ENCODE measurements around the gene FGD2. TPM values are rescaled to one million over a fixed set of nuclear protein-coding genes. Genes with fewer than 3 reads are reported as not detected.

FGD2 gene
- total and polyA plus RNA-seq, 10 of the 15 experiments (the other 5 are each of a cell fraction or from before 2014, with no cell fraction given), result 5.2 to 88.1 (median 33.2) TPM

GRCh38 chr6:37004044-37004980 lies 1.1 kb upstream of the FGD2 start:
- WGBS (ENCODE audit: insufficient coverage, insufficient replicate concordance, low lambda C conversion rate, missing lambda C conversion rate), result 1% methylated on average over 11 of the region's 11 CpGs
- H3K9ac ChIP-seq (ENCODE audit: control insufficient read depth, insufficient read depth, low read length), result peak overlapping the region; percentile 38; the same call in 1 of the 2 replicates
- peaks cover 38% of the 10 kb centered on the region for H3K4me1 ChIP-seq (ENCODE audit: control insufficient read depth, insufficient read depth, low read length)
- RAD21 ChIA-PET (ENCODE audit: unreplicated experiment), result interaction anchor here (0.7 to 5.1 kb wide), 4 partner anchors 13 to 238 kb away, joined by 3 to 78 read pairs (median 23); partner anchors contain the start of gene MTCH1
- no peaks in the 10 kb centered on the region for H3K27me3 ChIP-seq (replicated peaks in 1 of 2; ENCODE audit: control insufficient read depth in 2 of 2, insufficient read depth in 2 of 2, low read length in 1 of 2)
- peak overlapping the region; percentile 88 for H3K27ac ChIP-seq (ENCODE audit: control insufficient read depth, insufficient read depth)
- POLR2A ChIA-PET, result interaction anchor here (0.6 to 6.0 kb wide), 6 partner anchors 18 to 564 kb away, joined by 3 to 74 read pairs (median 4); partner anchors contain the start of gene MTCH1
- peaks cover 38% of the 10 kb centered on the region for H3K79me2 ChIP-seq (ENCODE audit: control insufficient read depth, insufficient read depth, low read length)
- peak overlapping the region; percentile 95 for H3K4me2 ChIP-seq (ENCODE audit: control insufficient read depth, insufficient read depth)
- 0 out of 2 replicates have a peak overlapping the region, but pooled peaks have one; percentile 81 for H3K4me3 ChIP-seq
- intact Hi-C loops (cut with micrococcal nuclease; ENCODE audit: unreplicated experiment) (no loop called here), in situ Hi-C loops (cut with MboI) (no loop called here)
- peaks cover 0 to 7% of the 10 kb centered on the region in 2 experiments; a peak in 2 of 4 replicates for H3K36me3 ChIP-seq (ENCODE audit: control insufficient read depth in 2 of 2, insufficient read depth in 2 of 2, low read length in 1 of 2)
- BruUV-seq (replicated peaks), result no TSS peak
- peak overlapping the region; percentile 69 for H2AFZ ChIP-seq (ENCODE audit: control insufficient read depth, low read depth, low read length)
- ATAC-seq, result peak; percentile 64
- CTCF ChIA-PET, result interaction anchor here (1.0 to 7.6 kb wide), 7 partner anchors 13 to 238 kb away, joined by 3 to 109 read pairs (median 3); no protein-coding TSS in a partner anchor
- no peak for DNase-seq (ENCODE audit: low read depth, low spot score)
- FAIRE-seq, result no peak
- SMC1A ChIA-PET (ENCODE audit: uncharacterized antibody, unreplicated experiment), result interaction anchor here (1.1 to 4.8 kb wide), 3 partner anchors 14 to 46 kb away, joined by 3 to 58 read pairs (median 4); no protein-coding TSS in a partner anchor
- H4K20me1 ChIP-seq (ENCODE audit: control insufficient read depth, insufficient read depth), result no peaks in the 10 kb centered on the region
- H3K9me3 ChIP-seq (replicated peaks; ENCODE audit: control insufficient read depth, insufficient read depth, low read length), result no peaks in the 10 kb centered on the region
- TF ChIP-seq TAF1 (IDR thresholded peaks at IDR 0.05; ENCODE audit: borderline replicate concordance, low read depth, low read length) (no peak), BCLAF1 (IDR thresholded peaks at IDR 0.05) (no peak), ZNF622 (IDR thresholded peaks at IDR 0.05) (no peak), EED (IDR thresholded peaks at IDR 0.05; ENCODE audit: low read depth) (peak; percentile 24; the same call in 1 of the 2 replicates), BHLHE40 (IDR thresholded peaks at IDR 0.05; ENCODE audit: borderline replicate concordance in 1 of 2, low read depth in 2 of 2, low read length in 1 of 2) (peak; percentile 18 to 55; a peak in 2 of 4 replicates), CHD4 (IDR thresholded peaks at IDR 0.05) (no peak), ZNF217 (IDR thresholded peaks at IDR 0.05) (peak; percentile 62), ETV6 (conservative IDR thresholded peaks at IDR 0.05 in 1 of 2, IDR thresholded peaks at IDR 0.05 in 1 of 2; ENCODE audit: borderline replicate concordance in 1 of 2, low read depth in 1 of 2) (no peak; a peak in 1 of 4 replicates), SMAD1 (IDR thresholded peaks at IDR 0.05; ENCODE audit: low read depth, partially characterized antibody) (no peak), TBL1XR1 (IDR thresholded peaks at IDR 0.05; ENCODE audit: low read depth, low read length) (no peak), IRF3 (IDR thresholded peaks at IDR 0.05) (no peak), EP300 (IDR thresholded peaks at IDR 0.05; ENCODE audit: borderline replicate concordance in 1 of 2, control insufficient read depth in 1 of 2, low read depth in 2 of 2, low read length in 2 of 2) (0 out of 4 replicates have a peak, but pooled peaks of 1 of the 2 experiments have one; percentile 13), JUNB (IDR thresholded peaks at IDR 0.05) (peak; percentile 50), SMARCA5 (IDR thresholded peaks at IDR 0.05) (peak; percentile 70), BCL11A (IDR thresholded peaks at IDR 0.05; ENCODE audit: low read depth, low read length) (peak; percentile 33; the same call in 1 of the 2 replicates), SIN3A (IDR thresholded peaks at IDR 0.05; ENCODE audit: low read depth, low read length) (no peak), SUPT20H (IDR thresholded peaks at IDR 0.05; ENCODE audit: borderline replicate concordance, control insufficient read depth, low read depth, low read length) (no peak), PAX5 (IDR thresholded peaks at IDR 0.05; ENCODE audit: borderline replicate concordance, low read depth, low read length) (peak; percentile 74; the same call in 1 of the 2 replicates), HDGF (IDR thresholded peaks at IDR 0.05) (peak; percentile 56; the same call in 1 of the 2 replicates)
